Keratinocyte (primary cell): ENCODE data around the gene WWC1.

Source experiments
- EZH2 ChIP-seq: IDR thresholded peaks from one replicate; pipeline ENCODE4 v1.6.1; 2012; ENCODE audit warnings: inconsistent platforms, mild to moderate bottlenecking, low read length, moderate library complexity
- TF ChIP-seq, protein P1 (sequence below), 3 experiments: IDR thresholded peaks in 1 of 3; conservative IDR thresholded peaks in 1 of 3; optimal IDR thresholded peaks in 1 of 3; 2 replicates in 2 of 3; 3 replicates in 1 of 3; pipeline versions ENCODE3 to v1.5.1; 2011; ENCODE audit warnings: low read length in 3 of 3, mild to moderate bottlenecking in 3 of 3, moderate library complexity in 2 of 3, control low read depth in 1 of 3, inconsistent platforms in 1 of 3; ENCODE audit not compliant: insufficient read depth in 2 of 3; ENCODE audit errors: extremely low read depth in 1 of 3

DNA sequence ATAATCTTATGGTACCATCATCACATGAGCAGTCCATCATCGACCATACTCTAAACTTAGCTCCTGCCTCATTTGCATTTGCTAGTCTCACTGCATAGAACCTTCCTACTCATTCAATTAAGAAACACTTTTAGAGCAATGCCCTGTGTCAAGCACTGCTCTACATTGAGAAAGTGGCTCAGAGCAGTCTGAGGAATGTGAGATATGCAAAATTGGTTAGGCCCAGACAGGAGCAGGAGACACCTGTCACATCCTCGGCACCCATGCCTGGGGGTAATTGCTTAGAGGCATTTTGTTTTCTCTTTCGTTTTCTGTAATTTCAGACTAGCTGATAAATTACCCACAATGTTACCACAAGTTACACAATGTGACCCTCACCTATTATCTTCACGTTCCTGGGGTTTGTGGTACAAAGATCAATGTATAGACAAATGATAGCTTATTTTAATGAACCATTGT, 189.9 kb downstream of the WWC1 start:
- TF ChIP-seq, protein P1, sequence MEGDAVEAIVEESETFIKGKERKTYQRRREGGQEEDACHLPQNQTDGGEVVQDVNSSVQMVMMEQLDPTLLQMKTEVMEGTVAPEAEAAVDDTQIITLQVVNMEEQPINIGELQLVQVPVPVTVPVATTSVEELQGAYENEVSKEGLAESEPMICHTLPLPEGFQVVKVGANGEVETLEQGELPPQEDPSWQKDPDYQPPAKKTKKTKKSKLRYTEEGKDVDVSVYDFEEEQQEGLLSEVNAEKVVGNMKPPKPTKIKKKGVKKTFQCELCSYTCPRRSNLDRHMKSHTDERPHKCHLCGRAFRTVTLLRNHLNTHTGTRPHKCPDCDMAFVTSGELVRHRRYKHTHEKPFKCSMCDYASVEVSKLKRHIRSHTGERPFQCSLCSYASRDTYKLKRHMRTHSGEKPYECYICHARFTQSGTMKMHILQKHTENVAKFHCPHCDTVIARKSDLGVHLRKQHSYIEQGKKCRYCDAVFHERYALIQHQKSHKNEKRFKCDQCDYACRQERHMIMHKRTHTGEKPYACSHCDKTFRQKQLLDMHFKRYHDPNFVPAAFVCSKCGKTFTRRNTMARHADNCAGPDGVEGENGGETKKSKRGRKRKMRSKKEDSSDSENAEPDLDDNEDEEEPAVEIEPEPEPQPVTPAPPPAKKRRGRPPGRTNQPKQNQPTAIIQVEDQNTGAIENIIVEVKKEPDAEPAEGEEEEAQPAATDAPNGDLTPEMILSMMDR (optimal IDR thresholded peaks at IDR 0.05 in 1 of 3, IDR thresholded peaks at IDR 0.05 in 1 of 3, conservative IDR thresholded peaks at IDR 0.05 in 1 of 3; ENCODE audit: extremely low read depth in 1 of 3, insufficient read depth in 2 of 3, low read length in 3 of 3): no peak
- no peak for TF ChIP-seq EZH2
